Activated CD4-positive, alpha-beta T cell treated with anti-CD3 and anti-CD28 coated beads, Interleukin-2, amount 50 U/mL, for 16 hours (primary cell): ENCODE data around the gene CRTC1.
"Not testable (repeated sequence)": the region's sequence is repeated elsewhere in the genome, so short reads cannot be mapped to it uniquely, and the experiment has no call there.

Experiments
- DNase-seq: peaks from one replicate; pipeline ENCODE4 v3.0.0-alpha.2; 2020

The CRTC1 gene

GRCh38 chr19:18731562-18732008 is 48.1 kb downstream of the CRTC1 start:
- no peak for DNase-seq

DNA sequence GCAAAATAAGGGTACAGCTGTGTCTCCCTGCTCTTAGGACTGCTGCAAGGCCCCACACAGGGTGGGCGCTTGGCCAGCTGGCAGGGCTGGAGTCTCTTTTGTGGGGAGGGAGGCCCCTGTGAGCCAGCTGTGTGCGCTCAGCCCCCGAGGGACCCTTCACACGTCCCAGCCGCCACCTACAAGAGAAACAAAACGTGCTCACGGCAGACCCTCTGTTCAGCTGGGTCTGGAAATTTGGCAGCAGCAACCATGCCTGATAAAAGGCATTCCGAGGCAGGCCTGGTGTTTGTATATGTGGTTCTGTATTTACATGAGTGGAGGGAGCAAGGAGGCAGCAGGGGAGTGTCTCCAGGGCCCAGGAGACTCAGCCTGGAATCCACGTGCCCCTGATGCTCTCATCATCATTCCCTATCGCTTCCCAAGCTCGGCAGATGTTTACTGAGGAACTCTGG is 49.7 kb downstream of the CRTC1 start:
- no peak for DNase-seq

GRCh38 chr19:18733762-18734332 is 50.4 kb downstream of the CRTC1 start:
- DNase-seq, result not testable (repeated sequence)

DNA sequence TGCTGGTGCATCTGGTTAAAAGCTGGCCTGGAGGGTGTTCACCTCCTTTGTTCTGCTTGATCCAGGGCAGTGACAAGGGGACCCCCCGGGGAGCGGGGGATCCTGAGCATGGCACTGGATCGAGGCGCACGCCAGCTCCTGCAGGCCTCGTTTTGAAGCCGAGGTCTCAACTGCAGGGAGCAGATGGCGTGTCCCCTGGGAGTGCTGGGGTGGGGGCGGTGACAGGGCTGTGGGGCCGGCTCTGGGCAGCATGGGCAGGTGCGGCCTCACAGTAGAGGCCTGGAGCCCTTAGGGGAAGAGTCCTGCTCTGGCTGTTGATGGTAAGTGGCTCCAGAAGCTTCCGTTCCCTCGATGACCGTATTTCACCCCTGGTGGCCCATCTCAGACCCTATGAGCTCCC is 51.8 kb downstream of the CRTC1 start:
- no peak for DNase-seq

DNA sequence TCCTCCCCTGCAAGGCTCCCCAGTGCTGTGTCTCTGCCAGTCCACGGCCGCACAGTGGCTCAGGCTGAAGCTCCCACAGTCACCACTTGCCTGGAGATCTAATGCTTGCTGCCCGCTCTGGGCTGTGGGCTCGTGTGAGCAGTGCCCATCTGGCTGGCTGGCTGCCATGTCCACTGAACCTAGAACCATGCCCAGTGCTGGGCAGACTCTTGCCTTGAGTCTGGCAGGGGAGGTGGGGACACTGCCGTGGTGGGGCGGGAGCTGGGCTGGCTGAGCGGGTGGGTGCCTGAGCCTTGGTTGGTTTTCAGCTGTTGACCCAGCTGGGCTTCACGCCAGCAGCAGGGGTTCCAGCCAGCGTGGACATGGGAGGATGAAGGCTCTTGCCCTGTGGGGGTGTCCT is 52.3 kb downstream of the CRTC1 start:
- no peak for DNase-seq

- DNase-seq, result no peak
Observed at GRCh38 chr19:18736415-18737336, 53.2 kb downstream of the CRTC1 start.

- DNase-seq, result no peak
Observed at GRCh38 chr19:18737337-18737953, 54.0 kb downstream of the CRTC1 start.

DNA sequence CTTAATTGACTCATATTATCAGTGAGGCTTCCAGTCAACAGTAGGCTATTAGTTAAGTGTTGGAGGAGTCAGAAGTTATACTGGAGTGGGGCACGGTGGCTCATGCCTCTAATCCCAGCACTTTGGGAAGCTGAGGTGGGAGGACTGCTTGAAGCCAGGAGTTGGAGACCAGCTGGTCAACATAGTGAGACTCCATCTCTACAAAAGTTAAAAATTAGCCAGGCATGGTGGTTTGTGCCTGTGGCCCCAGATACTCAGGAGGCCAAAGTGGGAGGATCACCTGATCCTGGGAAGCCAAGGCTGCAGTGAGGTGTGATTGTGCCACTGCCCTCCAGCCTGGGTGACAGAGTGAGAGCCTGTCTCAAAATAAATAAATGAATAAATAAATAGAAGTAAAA is 54.5 kb downstream of the CRTC1 start:
- no peak for DNase-seq

- DNase-seq, result no peak
Observed at GRCh38 chr19:18738961-18739690, 55.6 kb downstream of the CRTC1 start.

DNA sequence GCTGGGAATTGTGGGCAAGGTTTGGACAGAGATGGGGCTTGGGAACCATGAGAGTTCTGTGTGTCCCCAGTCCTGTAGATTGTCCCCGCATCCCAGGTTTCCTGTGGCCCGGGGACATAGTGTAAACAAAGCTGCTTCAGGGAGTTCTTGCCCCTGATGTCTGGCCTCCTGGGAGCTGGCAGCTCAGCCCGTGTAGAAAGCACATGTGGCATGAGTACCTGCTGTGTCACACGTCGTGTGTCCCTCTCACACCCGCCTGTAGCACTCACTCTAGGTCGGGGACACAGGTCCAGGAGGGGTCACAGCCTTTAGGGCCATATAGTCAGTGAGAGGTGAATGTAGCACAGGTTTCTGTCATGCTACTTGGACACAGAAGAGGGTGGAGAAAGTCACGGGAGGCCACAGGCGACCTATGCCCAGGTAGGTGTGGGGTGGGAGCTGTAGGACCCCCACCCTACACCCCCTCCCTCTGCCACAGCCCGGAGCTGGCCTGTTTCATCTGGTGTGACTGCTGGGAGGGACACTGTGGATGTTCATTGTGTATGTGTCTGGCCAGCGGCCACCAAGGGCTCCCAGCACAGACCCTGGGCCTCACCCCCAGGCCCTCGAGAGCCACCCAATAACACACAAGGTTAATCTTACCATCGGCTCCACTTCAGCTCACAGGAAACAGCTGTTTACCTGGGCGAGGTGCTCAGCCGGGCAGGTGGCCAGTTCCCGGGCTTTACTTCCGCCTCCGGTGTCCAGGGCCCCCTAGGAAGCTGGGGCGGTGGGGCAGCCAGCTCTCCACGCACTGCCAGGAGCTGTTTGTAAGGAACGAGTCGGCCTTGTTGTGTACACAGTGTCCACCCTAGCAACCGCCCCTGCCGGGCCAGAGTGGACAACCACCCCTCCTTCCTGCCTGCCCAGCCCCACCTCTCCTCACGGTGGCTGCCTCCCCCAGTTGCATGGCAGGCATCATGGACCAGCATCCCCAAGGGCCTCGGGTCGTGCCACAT is 57.9 kb downstream of the CRTC1 start:
- DNase-seq, result no peak

DNA sequence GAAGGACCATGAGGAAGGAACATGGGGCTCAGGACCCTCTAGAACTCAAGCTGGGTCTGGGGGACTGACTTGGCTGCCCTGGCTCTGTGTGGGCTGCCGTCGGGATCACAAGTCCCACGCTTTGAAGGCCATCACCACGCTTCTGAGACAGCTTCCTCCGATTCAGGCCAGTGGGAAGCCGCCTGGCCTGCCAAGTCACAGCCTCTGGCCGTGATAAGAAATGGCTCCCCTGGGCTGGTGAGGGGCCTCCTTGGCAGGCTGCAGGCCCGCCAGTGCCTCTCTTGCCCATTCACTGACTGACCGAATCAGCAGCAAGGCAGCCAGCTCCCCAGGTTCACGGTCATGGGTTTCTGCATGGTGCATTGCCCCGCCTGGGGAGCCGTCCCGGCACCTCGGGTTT is 58.8 kb downstream of the CRTC1 start:
- no peak for DNase-seq

DNA sequence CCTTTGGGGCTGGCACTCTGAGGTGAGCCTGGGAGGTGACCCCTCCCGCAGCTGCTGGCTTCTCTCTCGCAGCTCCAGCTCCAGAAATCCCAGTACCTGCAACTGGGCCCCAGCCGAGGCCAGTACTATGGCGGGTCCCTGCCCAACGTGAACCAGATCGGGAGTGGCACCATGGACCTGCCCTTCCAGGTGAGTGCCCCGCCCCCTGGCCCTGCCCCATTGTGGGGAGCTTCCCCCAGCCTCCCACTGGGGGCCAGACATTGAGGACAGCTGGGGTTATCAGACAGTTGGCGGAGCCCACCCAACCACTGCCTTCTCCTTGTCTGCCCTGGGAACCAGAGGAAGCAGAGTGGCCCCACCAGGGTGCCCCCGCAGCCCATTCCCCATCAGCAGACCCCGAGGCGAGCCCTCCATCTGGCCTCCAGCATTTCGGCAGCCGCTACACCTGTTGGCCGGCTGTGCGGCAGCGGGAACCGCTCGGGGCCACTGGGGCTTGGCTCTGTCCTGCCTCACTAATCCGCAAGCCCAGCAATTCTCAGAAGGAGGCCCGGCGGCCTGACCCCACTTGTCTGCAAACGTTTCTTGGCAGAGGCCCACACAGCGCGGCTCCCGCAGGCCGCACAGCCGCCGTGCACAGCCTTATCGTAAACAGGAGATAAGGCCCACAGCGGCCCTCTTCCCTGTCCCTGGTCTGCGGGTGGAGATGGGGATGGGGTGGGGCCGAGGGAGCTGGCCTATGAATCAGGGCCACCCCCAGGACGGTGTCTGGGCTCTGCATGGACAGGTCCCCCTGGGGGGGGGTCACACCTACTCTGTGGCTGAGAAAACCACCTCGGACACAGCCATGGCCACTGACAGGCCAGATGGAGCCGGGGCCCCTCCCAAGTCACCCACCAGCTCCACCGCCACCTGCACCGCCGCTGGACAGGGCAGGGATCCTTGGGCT is 59.6 kb downstream of the CRTC1 start:
- DNase-seq, result no peak

DNA sequence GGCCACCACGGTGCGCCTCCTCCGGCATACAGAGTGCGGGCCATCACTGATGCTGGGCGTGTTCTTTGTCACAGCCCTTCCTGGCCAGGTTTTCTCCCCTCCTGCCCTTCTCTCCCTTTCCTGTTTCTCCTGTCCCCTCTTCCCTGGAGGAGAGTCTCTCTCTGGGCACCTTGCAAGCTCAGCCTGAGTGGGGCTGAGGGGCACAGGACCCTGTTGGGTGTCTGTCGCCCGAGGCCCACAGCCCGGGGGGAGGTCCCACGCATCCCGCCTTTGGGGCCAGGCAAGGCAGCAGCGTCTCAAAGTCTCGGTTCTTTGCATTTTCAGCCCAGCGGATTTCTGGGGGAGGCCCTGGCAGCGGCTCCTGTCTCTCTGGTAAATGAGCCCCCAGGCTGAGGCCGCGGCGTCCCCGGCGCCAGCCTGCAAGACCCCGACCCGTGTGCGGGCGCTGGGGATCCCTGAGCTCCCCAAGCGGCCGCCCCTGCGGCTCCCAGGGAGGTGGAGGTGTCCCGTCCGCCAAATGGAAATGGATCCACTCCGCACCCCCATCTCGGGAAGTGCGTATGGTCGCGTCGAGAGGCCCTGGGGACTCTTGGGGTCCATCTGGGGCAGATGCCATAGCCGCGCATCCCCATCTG is 60.4 kb downstream of the CRTC1 start:
- DNase-seq, result no peak

DNA sequence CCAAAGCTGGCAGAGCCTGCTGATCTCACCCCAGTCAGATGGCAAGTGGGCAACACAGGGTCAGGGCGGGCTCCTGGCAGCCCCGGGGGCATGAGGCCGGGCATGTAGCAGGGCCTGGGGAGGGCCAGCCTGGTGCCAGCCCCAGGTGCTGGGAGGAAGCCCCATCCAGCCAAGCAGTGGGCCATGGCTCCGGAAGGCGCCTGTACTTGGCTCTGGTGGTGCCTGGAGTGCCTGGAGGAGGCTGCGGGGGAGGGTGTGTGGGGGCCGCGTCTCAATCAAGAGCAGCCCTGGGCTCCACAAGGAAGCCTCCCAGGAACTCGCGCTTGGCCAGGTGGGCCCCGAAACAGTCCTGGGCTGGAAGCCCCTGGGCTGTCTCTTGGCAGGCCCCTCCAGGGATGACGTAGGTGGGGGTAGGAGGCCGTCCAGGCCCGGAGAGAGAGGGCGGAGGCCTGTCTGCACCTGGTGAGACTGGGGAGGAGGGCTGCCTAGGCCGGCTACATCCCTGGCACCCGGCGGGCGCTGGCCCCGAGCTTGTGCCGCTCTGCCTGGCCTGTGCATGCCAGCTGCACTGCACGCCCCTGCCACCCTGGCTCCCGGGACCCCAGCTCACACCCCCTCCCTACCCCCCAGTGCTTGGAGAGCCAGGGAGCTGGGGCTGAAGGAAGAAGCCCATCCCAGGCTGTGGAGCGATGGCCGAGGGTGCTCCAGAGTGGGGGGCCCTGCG is 61.7 kb downstream of the CRTC1 start:
- no peak for DNase-seq

GRCh38 chr19:18745931-18746330 is 62.5 kb downstream of the CRTC1 start:
- DNase-seq, result no peak

GRCh38 chr19:18746401-18747325 is 63.2 kb downstream of the CRTC1 start:
- DNase-seq, result no peak

GRCh38 chr19:18749362-18750231 is 66.1 kb downstream of the CRTC1 start:
- DNase-seq, result no peak
